ENCODE data around the gene INSL3.

The INSL3 gene

DNA sequence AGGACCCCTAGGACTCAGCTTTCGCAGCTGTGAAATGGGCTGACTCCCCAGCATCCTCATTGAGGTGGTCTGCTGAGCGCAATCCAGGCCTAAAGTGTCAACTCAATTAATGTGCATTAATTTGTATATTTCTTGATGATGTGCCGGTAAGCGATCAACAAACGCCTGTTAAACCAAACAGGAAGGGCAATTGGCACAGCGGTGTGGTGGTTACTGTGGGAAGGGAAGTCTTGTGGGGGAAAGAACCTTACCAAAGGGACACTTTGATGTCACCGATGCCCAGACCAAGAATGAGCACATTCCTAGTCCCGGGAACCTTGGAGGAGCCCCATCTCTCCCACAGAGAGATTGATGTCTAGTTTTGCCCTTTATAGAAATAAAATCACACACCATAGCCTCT is 24.8 kb upstream of the INSL3 start:
- DNase-seq (no peak), ATAC-seq (no peak)

DNA sequence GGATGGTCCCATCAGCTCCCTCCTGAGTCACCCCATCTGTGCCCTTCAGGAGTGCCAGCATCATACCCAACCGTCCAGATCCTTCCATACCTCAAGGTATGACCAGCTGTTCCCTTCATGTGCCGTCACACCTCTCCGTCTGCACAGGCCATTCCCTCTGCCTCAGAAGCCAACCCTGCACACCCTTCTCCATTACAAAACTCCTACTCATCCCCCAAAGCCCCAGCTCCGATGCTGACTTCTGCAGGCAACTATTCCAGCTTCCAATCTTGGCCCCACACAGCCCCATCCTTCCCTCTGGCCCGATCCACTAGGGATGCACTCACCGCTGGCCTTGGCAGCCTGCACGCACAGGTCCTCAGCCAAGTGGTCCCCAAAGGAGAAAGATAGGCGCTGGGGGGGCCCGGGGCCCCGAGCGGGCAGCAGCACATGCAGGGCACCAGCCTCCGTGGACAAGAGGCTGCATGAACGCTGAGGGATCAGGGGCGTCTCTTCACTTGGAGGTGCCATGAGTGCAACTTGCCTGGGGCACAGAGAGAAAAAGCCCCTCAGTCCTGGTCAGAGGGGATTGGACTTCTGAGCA is 22.7 kb upstream of the INSL3 start:
- DNase-seq: no peak
- ATAC-seq: no peak

DNA sequence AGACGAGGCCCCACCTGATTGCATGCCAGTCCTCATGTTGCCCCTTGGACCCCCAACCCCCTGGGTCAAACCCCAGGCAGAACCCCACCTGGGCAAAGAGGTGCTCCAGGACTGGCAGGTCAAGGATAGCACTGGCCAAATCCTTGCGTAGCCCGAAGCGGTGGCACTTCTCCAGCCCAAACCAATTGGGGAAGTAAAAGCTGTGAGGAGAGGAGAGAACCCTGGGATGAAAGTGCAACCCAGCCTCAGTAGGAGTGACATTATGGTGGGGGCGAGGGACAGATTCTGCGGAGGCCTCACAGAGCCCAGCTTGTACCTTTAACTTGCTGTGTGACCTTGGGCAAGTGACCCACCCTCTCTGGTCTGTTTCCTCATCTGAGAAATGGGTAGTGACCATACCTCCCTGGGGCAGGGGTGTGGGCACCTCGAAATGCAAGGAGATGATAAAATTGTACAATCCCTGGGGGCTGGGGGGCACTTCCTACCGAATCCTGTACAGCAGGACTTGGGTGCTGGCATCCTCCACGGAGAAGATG is 22.0 kb upstream of the INSL3 start:
- ATAC-seq (no peak), DNase-seq (no peak)

DNA sequence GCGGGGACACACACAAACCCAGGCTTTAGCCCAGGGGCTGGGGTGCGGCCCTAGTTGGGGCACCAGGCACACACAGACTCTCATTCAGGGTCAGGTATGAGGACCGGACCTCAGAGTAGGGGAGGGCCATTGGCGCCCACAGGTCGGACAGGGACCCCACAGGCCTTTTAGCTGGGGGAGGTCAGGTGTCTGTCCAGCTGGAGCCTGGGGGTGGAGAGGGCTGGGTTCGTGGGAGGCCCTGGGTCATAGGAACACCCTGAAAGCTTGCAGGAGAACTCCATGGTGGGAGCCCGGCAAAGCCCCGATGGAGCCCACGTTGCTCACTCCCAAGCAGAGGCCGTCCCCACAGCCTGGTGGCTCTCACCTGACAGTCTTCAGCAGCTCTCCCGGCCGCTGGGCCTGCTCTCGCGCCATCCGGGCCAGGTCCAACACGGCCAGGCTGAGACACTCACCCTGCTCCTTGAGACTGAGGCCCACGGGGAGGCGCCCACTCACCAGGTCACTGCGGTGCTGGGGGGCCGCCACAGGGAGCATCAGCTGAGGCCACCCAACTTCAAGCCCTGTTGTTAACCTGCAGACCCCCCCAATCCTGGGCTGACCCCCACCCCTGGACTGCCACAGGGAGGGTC is 21.5 kb upstream of the INSL3 start:
- DNase-seq: no peak
- no peak for ATAC-seq

DNA sequence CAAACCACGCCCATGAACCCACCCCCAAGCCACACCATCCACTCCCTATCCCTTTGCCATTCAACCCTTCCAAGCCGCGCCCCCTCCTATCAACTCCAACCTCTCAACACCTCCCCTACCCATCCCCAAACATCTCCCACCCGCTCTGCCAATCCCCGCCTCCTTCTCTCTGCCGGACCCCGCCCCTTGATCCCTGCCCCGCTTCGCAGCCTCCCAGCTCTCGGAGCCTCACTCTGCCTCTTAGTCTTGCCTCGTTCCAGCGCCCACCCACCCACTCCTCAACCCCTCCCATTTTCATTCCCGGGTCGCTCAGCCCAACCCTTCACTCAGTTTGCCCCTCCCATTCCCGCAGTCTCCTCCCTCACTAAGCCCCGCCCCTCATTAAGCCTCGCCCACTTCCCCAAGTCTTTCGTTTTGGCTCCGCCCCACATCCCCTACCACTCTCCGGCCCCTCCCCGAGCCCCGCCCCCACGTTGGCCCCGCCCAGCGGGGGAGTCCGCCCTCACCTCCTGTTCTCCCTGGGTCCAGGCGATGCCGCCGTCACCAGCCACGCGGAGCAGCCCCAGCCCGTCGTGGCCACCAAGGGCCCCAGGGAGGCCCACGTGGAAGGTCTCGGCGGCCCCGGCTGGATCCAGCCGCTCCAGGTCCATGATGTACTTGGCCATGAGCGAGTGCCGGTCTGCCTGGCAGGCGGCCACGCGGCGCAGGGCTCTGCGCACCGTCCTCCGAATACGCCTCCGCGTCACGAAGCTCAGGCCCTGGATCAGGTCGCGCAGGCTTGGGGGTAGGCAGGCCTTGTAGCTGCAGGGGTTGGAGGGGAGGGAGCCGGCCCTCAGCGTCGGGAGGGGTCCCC is 20.7 kb upstream of the INSL3 start:
- ATAC-seq (peak; percentile 66), DNase-seq (peak; percentile 82)

DNA sequence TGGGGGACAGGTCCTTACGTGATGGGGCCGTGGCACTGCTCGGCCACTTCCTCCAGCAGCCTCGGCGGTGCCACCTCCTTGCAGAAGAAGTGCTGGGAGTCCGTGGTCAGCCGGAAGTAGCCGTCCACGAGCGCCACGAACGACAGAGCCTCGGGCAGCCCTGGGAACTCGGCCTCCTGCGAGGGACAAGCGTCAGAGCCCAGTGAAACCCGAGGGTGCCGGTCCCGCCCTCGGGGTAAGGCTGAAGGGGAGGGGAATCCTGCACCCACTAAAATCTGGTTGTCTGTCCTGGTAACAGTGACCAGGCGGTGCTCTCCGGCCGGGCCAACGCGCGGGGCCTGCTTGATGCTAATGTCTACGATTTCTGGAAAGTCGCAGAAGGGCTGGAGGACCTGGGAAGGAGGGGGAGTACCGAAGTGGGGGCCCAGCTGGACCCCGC is 20.1 kb upstream of the INSL3 start:
- no peak for DNase-seq
- ATAC-seq: no peak

DNA sequence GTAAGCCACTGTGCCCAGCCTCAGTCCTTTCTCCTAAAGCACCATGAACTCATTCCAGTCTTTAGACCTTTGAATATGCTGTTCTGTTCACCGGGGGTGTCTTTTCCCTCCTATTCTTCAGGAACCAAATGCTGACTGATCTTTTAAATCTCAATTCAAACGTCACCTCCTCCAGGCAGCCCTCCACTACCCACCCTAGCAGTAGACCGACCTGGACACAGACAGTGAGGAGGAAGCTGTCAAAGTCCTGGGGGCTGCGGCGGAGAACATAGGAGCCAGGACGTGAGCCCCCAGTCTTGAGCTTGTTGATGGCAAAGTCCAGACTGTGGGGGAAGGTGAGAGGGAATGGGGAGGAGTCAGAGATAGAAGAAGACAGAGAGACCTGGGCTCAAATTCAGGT is 18.7 kb upstream of the INSL3 start:
- no peak for ATAC-seq

DNA sequence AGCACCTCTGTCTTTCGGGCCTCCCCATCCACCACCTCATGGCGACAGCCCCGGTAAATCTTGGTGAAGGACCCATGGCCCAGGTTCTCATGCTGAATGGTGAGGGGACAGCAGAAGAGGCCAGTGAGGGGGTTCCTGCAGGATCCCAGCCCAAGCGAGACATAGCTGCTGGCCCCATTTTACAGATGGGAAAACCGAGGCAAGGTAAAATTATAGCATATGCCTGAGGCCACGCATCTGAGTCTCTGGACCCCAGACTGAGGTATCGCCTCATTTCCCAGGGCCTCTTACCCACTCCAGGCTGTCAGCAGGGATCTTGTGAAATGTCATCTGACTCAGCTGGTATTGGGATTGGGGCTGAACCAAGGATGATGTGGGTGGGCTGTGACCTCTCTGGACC is 16.7 kb upstream of the INSL3 start:
- no peak for DNase-seq
- no peak for ATAC-seq

More for the DNA sequence above, 18.7 kb upstream of the INSL3 start:
- no peak for DNase-seq

DNA sequence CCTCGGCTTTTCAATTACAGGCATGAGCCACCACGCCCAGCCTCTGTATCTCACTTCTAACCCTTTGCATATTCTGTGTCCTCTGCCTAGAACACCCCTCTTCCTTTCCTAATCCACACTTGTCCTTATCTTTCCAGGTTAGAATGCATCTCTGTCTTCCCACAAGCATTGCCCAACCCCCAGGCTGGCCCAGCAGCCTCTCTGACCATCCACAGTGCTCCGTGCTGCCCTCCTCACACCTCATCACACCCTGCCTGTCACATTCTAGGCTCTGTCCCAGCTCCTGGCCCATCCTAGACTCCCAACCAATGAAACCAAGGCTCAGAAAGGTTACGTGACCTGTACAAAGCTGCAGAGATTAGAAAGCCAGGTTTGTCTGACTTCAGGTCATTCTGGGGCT is 15.2 kb upstream of the INSL3 start:
- ATAC-seq (no peak), DNase-seq (no peak)

DNA sequence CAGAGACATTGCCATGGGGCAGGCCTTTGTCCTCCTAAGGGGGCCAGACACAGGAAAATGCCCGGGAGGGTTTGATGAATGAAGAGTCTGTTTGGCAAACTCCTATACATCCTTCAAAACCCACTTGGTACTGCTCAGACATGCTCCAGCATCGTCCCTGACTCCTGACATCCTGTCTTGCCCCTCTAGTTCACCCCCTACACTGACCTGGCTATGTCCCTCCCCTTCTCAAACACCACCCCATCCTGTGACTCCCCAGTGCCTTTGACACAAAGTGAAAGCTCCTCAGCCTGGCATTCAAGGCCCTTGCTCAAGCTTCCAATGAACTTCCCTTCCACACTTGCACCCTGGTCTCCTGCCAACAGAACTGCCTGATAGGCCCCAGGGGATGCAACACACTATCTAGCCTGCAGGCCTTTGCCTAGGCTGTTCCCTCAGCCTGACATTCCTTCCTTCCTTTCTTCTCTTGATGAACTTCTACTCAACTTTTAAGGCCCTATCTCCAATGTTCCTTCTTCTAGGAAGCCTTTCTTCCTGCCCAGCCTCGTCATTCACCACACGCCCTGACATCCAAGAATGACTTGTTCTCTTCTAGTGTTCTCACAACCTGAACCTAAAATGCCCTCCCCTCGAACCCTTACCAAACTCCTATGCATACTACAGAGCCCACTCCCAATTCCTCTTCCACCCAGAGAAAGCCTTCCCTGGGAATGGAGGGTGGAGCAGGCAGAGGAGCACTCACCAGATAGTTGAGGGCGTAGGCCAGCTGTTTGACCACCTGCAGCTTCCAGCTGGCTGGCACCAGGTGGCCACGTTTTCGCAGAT is 14.1 kb upstream of the INSL3 start:
- no peak for ATAC-seq

DNA sequence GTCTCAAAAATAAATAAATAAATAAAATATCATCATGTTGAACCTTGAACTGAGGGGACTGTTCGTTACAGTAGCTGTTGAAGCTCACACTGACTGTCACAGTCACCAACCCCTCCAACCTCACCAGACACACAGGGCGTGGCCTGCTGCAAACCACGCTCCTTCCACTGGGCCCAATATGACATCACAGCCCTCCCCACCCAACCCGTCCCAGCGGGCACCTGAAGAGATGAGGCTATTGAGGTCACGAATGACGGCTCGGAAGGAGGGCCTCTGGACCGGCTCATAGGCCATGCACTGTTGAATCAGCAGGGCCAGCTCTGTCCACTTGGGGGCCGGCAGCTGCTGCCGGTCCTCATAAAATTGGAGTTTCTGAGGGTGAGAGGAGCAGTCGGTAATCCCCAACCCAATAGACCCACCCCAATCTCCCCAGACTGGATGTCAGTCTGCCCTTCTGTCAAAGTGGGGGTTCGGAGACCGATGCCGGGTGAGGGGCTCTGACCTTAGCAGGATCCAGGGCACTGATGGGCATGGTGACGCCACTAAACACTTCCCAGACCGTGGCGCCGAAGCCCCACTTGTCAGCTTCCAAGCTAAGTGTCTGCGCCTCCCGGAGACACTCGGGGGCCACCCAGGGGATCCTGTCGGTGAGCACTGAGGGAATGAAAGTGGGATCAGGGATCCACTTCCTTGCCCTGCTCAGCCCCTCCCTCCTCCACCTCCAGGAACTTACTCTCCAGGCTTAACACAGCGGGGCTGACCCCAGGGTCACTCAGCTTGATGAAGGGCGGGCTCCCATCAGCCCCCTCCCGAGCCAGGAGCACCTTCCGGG is 13.2 kb upstream of the INSL3 start:
- no peak for DNase-seq
- ATAC-seq: no peak

More for the DNA sequence above, 14.1 kb upstream of the INSL3 start:
- no peak for DNase-seq

DNA sequence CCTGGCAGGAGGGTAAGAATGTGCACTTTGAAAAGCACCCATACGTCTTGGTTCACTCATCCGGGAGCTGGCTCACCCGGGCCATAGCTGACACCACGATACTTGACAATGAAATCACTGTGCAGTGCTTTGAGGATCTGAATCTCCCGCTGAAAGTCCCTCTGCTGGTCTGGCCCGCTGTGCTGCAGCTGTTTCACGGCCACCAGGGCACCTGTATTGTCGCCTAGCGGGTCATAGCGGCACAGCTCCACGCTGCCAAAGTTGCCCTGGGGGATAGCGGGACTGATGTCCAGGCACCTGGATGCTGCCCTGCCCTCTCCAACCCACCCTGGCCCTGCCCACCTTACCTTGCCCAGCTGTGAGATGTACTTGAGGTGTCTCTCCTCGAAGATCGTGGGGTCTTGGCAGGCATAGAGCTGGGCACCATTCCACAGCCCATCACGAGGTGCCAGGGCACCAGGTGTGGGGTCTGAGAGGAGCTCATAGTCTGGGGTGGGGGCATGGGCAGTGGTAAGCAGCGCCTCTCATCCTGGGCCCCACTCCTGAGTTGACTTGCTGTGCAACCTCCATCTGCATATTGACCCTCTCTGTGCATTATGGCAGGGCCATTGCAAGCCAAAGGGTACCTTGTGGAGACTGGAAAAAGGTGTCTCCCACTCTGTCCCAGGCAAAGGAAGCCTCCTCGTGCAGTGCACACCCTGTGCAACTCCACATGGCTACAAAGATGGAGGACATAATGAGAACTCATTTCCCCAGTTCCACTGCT is 11.3 kb upstream of the INSL3 start:
- ATAC-seq: no peak
- no peak for DNase-seq

DNA sequence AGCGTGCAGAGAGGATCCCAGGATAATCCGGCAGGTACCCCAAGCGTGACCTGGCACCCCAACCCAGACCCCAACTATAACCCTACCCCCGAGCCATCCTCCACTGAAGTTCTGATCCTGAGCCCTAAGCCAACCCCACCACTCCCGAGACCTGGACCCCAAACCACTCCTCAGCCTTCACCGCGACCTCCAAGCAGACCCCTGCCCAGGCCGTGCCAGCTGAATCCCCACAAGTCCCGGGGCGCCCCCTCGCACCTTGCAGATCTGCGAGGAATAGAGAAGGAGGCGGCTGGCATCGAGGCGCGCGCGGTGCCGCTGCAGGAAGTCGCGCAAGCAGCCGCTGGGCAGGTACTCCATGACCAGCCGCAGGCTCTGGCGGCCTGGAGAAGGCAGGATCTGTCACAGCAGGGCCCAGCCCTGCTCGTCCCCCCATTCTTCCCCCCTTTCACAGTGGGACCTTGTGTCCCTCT is 10.1 kb upstream of the INSL3 start:
- no peak for DNase-seq
- no peak for ATAC-seq

DNA sequence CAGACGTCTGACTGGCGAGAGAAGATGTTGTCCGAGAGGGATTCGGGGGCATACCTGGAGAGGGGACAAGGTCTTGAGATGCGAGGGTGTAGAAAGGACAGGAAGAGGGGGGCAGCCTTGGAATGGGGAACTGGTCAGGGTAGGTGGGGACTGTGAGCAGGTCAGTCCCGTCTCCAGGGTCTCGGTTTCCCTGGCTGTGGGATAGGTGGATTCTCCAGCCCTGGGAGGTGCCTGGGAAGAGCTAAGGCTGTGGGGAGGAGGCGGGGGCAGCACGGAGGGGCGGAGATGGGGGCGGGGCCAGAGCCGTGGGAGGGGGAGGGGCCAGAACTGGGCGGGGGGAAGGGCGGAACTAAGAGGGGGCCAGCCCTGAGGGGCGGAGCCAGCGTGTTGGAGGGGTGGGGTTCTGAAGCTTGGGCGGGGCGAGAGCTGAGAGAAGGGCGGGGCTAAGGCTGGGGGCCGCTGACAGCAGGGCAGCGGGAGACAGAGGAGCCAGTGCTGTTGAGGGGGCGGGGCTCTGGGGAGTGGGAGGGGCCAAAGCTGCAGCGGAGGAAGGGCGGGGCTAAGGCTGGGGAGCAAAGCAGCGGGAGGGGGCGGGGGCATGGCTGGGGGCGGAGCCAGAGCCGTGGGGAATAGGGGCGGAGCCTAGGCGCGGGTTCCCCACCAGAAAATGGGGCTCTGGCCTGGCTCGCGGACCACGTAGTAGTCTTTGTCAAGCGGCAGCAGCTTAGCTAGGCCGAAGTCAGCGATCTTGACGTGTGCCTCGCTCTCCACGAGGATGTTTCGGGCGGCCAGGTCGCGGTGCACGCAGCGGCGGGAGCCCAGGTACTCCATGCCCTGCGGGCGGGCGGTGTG is 9.5 kb upstream of the INSL3 start:
- ATAC-seq (peak; percentile 64), DNase-seq (peak; percentile 72)

DNA sequence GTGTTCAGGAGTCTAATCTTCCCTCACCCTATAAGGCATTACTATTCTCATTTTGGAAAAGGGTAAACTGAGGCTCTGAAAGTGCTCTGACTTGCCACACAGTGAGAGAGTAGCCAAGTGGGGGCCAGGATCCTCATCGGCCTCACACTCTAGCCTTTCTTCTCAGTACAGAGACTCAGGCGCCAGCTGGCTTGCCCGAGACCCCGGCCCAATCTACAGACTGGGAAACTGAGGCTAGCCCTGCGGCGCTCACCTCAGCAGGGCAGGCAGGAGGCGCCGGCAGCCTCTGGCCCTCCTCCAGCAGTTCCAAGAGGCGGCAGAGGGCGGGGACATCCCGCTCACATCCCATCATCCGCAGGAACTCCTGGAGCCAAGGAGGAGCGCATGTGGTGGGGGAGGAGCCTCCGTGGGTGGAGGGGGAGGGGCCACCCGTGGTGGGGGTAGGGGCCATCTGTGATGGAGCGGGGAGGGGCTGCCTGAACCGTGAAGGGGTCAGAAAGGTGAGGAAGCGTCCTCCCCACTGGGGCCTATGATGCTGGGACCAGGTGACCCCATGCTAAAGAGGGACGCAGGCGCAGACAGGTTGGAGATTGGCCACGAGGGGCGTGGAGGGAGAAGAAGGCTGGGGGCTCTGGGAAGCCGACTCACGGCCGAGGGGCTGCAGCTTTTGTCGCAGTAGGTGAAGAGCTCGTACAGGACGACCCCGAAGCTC is 8.7 kb upstream of the INSL3 start:
- DNase-seq (no peak), ATAC-seq (no peak)

DNA sequence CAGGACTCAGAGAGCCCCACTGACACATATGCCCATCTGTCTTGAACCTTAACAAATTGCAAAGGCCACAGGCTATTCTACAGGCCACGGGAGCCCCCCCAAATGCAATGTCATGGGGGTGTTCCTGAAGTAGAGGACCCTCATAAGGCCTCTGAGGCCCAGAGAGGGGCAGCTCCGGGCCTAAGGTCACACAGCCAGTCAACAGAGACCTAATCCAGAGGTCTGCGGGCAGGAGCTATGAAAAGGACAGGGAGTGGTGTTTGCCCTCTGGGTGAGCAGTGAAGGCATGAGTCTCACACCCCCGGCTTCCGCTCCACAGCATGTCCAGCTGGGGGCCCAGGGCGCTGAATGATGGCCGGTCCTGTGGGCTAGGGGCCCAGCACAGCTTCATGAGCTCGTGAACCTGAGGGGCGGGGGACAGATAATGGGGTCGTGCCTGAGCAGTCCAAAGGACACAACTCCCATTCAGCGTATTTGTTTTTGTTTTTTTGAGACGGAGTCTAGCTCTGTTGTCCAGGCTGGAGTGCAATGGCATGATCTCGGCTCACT is 5.3 kb upstream of the INSL3 start:
- ATAC-seq: no peak
- no peak for DNase-seq

DNA sequence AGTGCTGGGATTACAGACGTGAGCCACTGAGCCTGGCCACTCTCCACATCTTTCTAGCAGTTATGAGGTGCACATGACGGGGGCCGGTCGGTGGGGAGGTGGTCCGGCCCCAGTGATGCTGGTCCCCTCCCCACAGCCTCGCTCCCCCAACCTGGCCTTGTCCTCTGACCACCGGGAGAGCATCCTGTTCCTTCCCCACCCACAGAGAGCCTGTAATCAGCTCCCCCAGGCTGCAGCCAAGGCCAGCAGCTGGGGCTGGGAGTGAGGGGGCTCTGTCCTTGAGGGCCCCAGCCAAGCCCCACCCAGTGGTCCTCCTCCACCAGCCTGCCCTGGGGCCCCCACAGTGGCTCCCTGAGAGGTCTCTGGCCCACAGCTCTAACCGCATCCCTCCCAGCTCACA is 3.0 kb upstream of the INSL3 start:
- ATAC-seq: no peak
- no peak for DNase-seq

DNA sequence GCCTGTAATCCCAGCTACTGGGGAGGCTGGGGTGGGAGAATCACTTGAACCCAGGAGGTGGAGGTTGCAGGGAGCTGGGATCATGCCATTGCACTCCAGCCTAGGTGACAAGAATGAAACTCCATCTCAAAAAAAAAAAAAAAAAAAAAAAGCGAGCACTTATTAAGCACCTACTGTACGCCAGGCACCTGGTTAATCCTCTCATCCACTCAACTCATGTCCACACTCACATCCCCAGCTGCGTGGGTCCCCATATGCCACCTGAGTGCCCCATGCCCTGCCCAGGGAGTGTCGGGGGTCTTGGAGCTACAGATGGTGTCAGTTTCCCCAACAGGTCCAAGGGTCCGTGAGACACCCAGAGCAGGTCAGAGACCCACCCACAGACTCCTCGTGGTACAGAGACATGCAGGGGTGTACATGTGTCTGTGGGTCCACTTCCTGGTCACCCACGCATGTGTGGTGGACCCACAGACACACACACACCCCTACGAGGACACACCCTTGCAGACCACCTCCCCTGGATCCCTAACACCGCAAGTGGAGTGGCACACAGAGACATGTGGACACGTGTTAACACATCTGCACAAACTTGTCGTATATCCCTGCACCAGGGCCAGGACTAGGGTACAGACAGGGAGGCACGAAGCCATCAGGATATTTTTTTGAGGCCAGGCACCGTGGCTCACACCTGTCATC is 3.5 kb downstream of the INSL3 start:
- ATAC-seq: no peak

More for the DNA sequence above, 3.5 kb downstream of the INSL3 start:
- no peak for DNase-seq
